ENCODE measurements around the gene EEPD1. TPM values are rescaled to one million over a fixed set of nuclear protein-coding genes. Genes with fewer than 3 reads are reported as not detected.

EEPD1 gene
- total and polyA plus RNA-seq, 12 donors = 6.0 to 29.0 (median 9.4) TPM

- Histone ChIP-seq H3K4me3 (no peak overlapping the region), H3K27ac (no peak overlapping the region), H3K27me3 (no peaks in the 10 kb centered on the region), H3K4me1 (replicated peaks in 1 of 2) (no peaks in the 10 kb centered on the region), H3K36me3 (replicated peaks in 1 of 2) (no peaks in the 10 kb centered on the region), H3K9me3 (replicated peaks in 1 of 3) (no peaks in the 10 kb centered on the region)
- intact Hi-C loops (cut with DNase I) = no loop called here
- WGBS, 4 donors = 61 to 89% (median 73%) methylated on average over 2 to 4 of the region's 4 CpGs
- no peak for DNase-seq
- TF ChIP-seq CTCF (IDR thresholded peaks at IDR 0.05) (no peak), POLR2A (IDR thresholded peaks at IDR 0.05) (no peak)
Observed at GRCh38 chr7:36107926-36108631, 45.0 kb upstream of the EEPD1 start.

- intact Hi-C loops (cut with DNase I) = no loop called here
- 77 to 95% (median 86%) methylated on average over 6 of the region's 6 CpGs for WGBS, 4 donors
- Histone ChIP-seq H3K4me3 (no peak overlapping the region), H3K9me3 (replicated peaks in 1 of 3) (no peaks in the 10 kb centered on the region), H3K27me3 (no peaks in the 10 kb centered on the region), H3K27ac (no peak overlapping the region), H3K36me3 (replicated peaks in 1 of 2) (no peaks in the 10 kb centered on the region), H3K4me1 (replicated peaks in 1 of 2) (no peaks in the 10 kb centered on the region)
- TF ChIP-seq POLR2A (IDR thresholded peaks at IDR 0.05) (no peak), CTCF (IDR thresholded peaks at IDR 0.05) (no peak)
- DNase-seq = no peak
Observed at GRCh38 chr7:36109013-36109627, 43.9 kb upstream of the EEPD1 start.

GRCh38 chr7:36110584-36110983 is 42.5 kb upstream of the EEPD1 start:
- 84 to 87% (median 85%) methylated on average over 3 of the region's 3 CpGs for WGBS, 4 donors
- Histone ChIP-seq H3K9me3 (replicated peaks in 1 of 3) (no peaks in the 10 kb centered on the region), H3K36me3 (replicated peaks in 1 of 2) (no peaks in the 10 kb centered on the region), H3K4me3 (no peak overlapping the region), H3K4me1 (replicated peaks in 1 of 2) (peaks cover under 1 to 5% of the 10 kb centered on the region in 2 donors), H3K27me3 (no peaks in the 10 kb centered on the region), H3K27ac (no peak overlapping the region)
- no peak for TF ChIP-seq CTCF (IDR thresholded peaks at IDR 0.05)
- no peak for TF ChIP-seq POLR2A (IDR thresholded peaks at IDR 0.05)
- DNase-seq = no peak
- intact Hi-C loops (cut with DNase I) = no loop called here

GRCh38 chr7:36112969-36113368 is 40.1 kb upstream of the EEPD1 start:
- TF ChIP-seq CTCF (IDR thresholded peaks at IDR 0.05) = no peak
- no peak for TF ChIP-seq POLR2A (IDR thresholded peaks at IDR 0.05)
- Histone ChIP-seq H3K9me3 (replicated peaks in 1 of 3) (no peaks in the 10 kb centered on the region), H3K27ac (no peak overlapping the region), H3K4me1 (replicated peaks in 1 of 2) (peaks cover 3 to 19% of the 10 kb centered on the region in 2 donors), H3K4me3 (no peak overlapping the region), H3K36me3 (replicated peaks in 1 of 2) (no peaks in the 10 kb centered on the region), H3K27me3 (no peaks in the 10 kb centered on the region)
- no peak for DNase-seq
- intact Hi-C loops (cut with DNase I) = no loop called here
- WGBS, 4 donors = 51 to 74% (median 65%) methylated on average over 2 of the region's 2 CpGs
